GM23338 (cell line): Measurements from ENCODE around the gene NDUFB11. TPM values are rescaled to one million over a fixed set of nuclear protein-coding genes. Genes with fewer than 3 reads are reported as not detected.
"Not testable (repeated sequence)": the region's sequence is repeated elsewhere in the genome, so short reads cannot be mapped to it uniquely, and the experiment has no call there.

Source experiments
- ATAC-seq: fragments of 200-7000 bp; cut with Tn5 transposase; 3 replicates; pipeline ENCODE4 v1.9.1; 2020
- DNase-seq: peaks from one replicate; pipeline ENCODE4 v3.0.0-alpha.2; 2015; ENCODE audit warnings: low spot score
- H2AFZ ChIP-seq: fragments of 200-600 bp; sonication (generic); 2 replicates; pipeline ENCODE4 v1.8.0; 2016; ENCODE audit warnings: antibody characterized with exemption, mild to moderate bottlenecking, moderate library complexity
- H3F3A ChIP-seq: fragments of 200-600 bp; sonication (generic); replicated peaks from 2 replicates; pipeline ENCODE4 v1.8.0; 2017; ENCODE audit warnings: antibody characterized with exemption, mixed run types, low read depth
- H3K27ac ChIP-seq: fragments of 200-600 bp; sonication (generic); 2 replicates; pipeline ENCODE4 v1.6.1; 2016; ENCODE audit warnings: low read depth
- H3K27me3 ChIP-seq: fragments of 200-600 bp; sonication (generic); 2 replicates; pipeline ENCODE4 v1.8.0; 2016; ENCODE audit warnings: mild to moderate bottlenecking, mixed run types, moderate library complexity; ENCODE audit not compliant: insufficient read depth
- H3K36me3 ChIP-seq: fragments of 200-600 bp; sonication (generic); 2 replicates; pipeline ENCODE4 v1.8.0; 2016; ENCODE audit warnings: mild to moderate bottlenecking; ENCODE audit not compliant: insufficient read depth
- H3K4me1 ChIP-seq: fragments of 200-600 bp; sonication (generic); 2 replicates; pipeline ENCODE4 v1.8.0; 2016; ENCODE audit warnings: mild to moderate bottlenecking, moderate library complexity; ENCODE audit not compliant: insufficient read depth
- H3K4me2 ChIP-seq: fragments of 200-600 bp; sonication (generic); 2 replicates; pipeline ENCODE4 v1.7.1; 2017; ENCODE audit warnings: mixed run types
- H3K4me3 ChIP-seq: fragments of 200-600 bp; sonication (generic); 2 replicates; pipeline ENCODE4 v1.6.1; 2016; ENCODE audit warnings: mixed run types
- H3K79me2 ChIP-seq: fragments of 200-600 bp; sonication (generic); replicated peaks from 2 replicates; pipeline ENCODE4 v1.8.0; 2017; ENCODE audit warnings: mild to moderate bottlenecking; ENCODE audit not compliant: insufficient read depth
- H3K9me2 ChIP-seq: fragments of 200-600 bp; sonication (generic); 2 replicates; pipeline ENCODE4 v1.8.0; 2017; ENCODE audit not compliant: insufficient read depth
- H4K20me1 ChIP-seq: fragments of 200-600 bp; sonication (generic); replicated peaks from 2 replicates; pipeline ENCODE4 v1.8.0; 2017; ENCODE audit warnings: mild to moderate bottlenecking; ENCODE audit not compliant: insufficient read depth
- H3K27ac Mint-ChIP-seq: 2 replicates; pipeline ENCODE4 v1.8.0; 2020; ENCODE audit warnings: inconsistent platforms, mild to moderate bottlenecking, moderate library complexity, mixed read lengths
- H3K27me3 Mint-ChIP-seq: 3 replicates; pipeline ENCODE4 v1.8.0; 2022; ENCODE audit warnings: low read depth, mild to moderate bottlenecking, moderate library complexity, mixed read lengths, inconsistent platforms; ENCODE audit not compliant: insufficient read depth, poor library complexity
- H3K36me3 Mint-ChIP-seq: 3 replicates; pipeline ENCODE4 v1.8.0; 2021; ENCODE audit warnings: low read depth, mild to moderate bottlenecking, inconsistent platforms, moderate library complexity, mixed read lengths
- H3K4me1 Mint-ChIP-seq: 3 replicates; pipeline ENCODE4 v1.8.0; 2020; ENCODE audit warnings: mild to moderate bottlenecking, inconsistent platforms, mixed read lengths
- H3K4me3 Mint-ChIP-seq: 3 replicates; pipeline ENCODE4 v1.8.0; 2021; ENCODE audit warnings: moderate library complexity, mild to moderate bottlenecking, inconsistent platforms, mixed read lengths
- H3K9me3 Mint-ChIP-seq: 3 replicates; pipeline ENCODE4 v1.8.0; 2020; ENCODE audit warnings: moderate library complexity, mild to moderate bottlenecking, inconsistent platforms, mixed read lengths
- CREB1 ChIP-seq: fragments of 250-450 bp; sonication (Bioruptor Pico); IDR thresholded peaks from 2 replicates; pipeline ENCODE4 v1.5.0; 2020; ENCODE audit warnings: low read depth, mild to moderate bottlenecking, moderate library complexity
- CTCF ChIP-seq, 2 experiments: fragments of 200-600 bp in 1 of 2; sonication (generic) in 1 of 2; conservative IDR thresholded peaks; 2 replicates each; pipeline versions ENCODE4 v1.5.1 to v1.6.1; 2016 to 2017; ENCODE audit warnings: antibody characterized with exemption in 2 of 2, low read depth in 2 of 2, mild to moderate bottlenecking in 2 of 2, moderate library complexity in 1 of 2
- ETS1 ChIP-seq: IDR thresholded peaks from 2 replicates; pipeline ENCODE4 v1.6.1; 2016; ENCODE audit warnings: antibody characterized with exemption
- ZNF114 ChIP-seq: fragments of 250-450 bp; sonication (Bioruptor Pico); IDR thresholded peaks from 2 replicates; pipeline ENCODE4 v1.5.0; 2020; ENCODE audit warnings: mild to moderate bottlenecking, moderate library complexity
- polyA plus RNA-seq: library from polyadenylated mRNA; unstranded; fragments of >200 nt; fragmentation: Nextera tagmentation; extraction: Ambion mirVana; gene quantifications from 2 replicates; pipeline ENCODE4 v1.2.1, GENCODE V29; 2016
- total RNA-seq: library from RNA; depleted of rRNA; stranded (reverse); fragments of >200 nt; shearing (Covaris generic); gene quantifications from 2 replicates; pipeline ENCODE4 v1.2.3, GENCODE V29; 2014

NDUFB11 gene
- total and polyA plus RNA-seq, 2 experiments from 2014 or later, result 103 to 238 TPM

- Histone ChIP-seq H3F3A (no peaks in the 10 kb centered on the region), H3K4me3 (peak overlapping the region; percentile 60), H3K27ac (no peak overlapping the region), H3K79me2 (no peaks in the 10 kb centered on the region), H3K4me2 (peak overlapping the region; percentile 74), H3K9me2 (no peaks in the 10 kb centered on the region), H3K27me3 (no peaks in the 10 kb centered on the region), H2AFZ (peak overlapping the region; percentile 88; the same call in 1 of the 2 replicates), H3K36me3 (no peaks in the 10 kb centered on the region), H4K20me1 (no peaks in the 10 kb centered on the region), H3K4me1 (no peaks in the 10 kb centered on the region)
- ATAC-seq (peak; percentile 99), DNase-seq (peak; percentile 91)
- peak; percentile 63 for TF ChIP-seq CREB1 (CRISPR knock-in tag)
- no peak for TF ChIP-seq ZNF114
- peak overlapping the region; percentile 97 for H3K4me3 Mint-ChIP-seq
- H3K4me1 Mint-ChIP-seq, result no peaks in the 10 kb centered on the region
- no peaks in the 10 kb centered on the region for H3K9me3 Mint-ChIP-seq
- H3K27me3 Mint-ChIP-seq, result no peaks in the 10 kb centered on the region
- H3K27ac Mint-ChIP-seq, result peak overlapping the region; percentile 90; the same call in 1 of the 2 replicates
- no peaks in the 10 kb centered on the region for H3K36me3 Mint-ChIP-seq
Measured at GRCh38 chrX:47129157-47129898, 15.2 kb downstream of the NDUFB11 start.

DNA sequence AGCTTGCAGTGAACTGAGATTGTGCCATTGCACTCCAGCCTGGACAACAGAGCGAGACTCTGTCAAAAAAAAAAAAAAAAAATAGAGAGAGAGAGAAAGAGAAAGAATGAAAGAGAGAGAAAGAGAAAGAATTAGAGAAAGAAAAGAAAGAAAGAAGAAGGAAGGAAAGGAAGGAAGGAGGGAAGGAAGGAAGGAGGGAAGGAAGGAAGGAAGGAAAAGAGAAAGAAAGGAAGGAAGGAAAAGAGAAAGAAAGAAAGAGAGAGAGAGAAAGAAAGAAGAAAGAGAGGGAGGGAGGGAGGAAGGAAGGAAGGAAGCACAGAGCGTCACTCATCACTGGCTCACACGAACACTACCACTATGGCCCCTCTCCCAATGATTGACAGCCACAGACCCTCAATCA is 20.0 kb downstream of the NDUFB11 start:
- not testable (repeated sequence) for H3K27me3 ChIP-seq, H4K20me1 ChIP-seq, H3K36me3 Mint-ChIP-seq, H3K4me3 Mint-ChIP-seq, H3K4me1 ChIP-seq, H2AFZ ChIP-seq, H3K36me3 ChIP-seq, H3K4me3 ChIP-seq, H3K27ac Mint-ChIP-seq, DNase-seq, H3K79me2 ChIP-seq, H3F3A ChIP-seq, H3K27me3 Mint-ChIP-seq, ATAC-seq, H3K9me2 ChIP-seq, H3K27ac ChIP-seq, H3K9me3 Mint-ChIP-seq, H3K4me1 Mint-ChIP-seq, H3K4me2 ChIP-seq

GRCh38 chrX:47116551-47117110 is 27.9 kb downstream of the NDUFB11 start:
- not testable (repeated sequence) for H3K36me3 ChIP-seq, H3K4me3 Mint-ChIP-seq, H3K27ac ChIP-seq, H3K9me2 ChIP-seq, H3K79me2 ChIP-seq, ATAC-seq, H3K4me1 Mint-ChIP-seq, H2AFZ ChIP-seq, H3K27ac Mint-ChIP-seq, H4K20me1 ChIP-seq, H3F3A ChIP-seq, DNase-seq, H3K4me3 ChIP-seq, H3K4me1 ChIP-seq, H3K36me3 Mint-ChIP-seq, H3K27me3 Mint-ChIP-seq, H3K4me2 ChIP-seq, H3K9me3 Mint-ChIP-seq, H3K27me3 ChIP-seq

DNA sequence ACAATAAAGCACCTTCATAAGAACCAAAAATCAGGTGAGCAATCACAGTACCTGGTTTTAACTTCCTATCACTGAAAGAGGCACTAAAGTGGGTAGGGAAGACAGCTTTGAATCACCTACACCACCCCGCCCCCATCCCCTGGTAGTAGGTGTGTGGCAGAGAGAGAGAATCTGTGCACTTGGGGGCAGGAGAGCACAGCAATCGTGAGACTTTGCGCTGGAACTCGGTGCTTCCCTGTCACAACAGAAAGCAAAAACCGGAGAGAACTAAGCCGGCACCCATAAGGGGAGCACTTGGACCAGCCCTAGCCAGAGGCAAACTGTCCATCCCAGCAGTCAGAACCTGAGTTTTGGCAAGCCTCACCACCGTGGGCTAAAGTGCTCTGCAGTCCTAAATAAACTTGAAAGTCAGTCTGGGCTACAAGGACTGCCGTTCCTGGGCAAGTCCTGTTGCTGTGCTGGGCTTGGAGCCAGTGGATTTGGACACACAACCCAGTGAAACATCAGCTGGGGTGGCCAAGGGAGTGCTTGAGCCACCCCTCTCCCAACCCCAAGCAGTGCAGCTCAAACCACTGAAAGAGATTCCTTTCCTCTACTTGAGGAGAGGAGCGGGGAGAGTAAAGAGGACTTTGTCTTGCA is 32.1 kb downstream of the NDUFB11 start:
- ATAC-seq (peak; percentile 60), DNase-seq (peak; percentile 29)
- H3K4me1 ChIP-seq, result no peaks in the 10 kb centered on the region
- no peaks in the 10 kb centered on the region for H3K4me1 Mint-ChIP-seq
- no peak overlapping the region for H2AFZ ChIP-seq
- no peak overlapping the region for H3K27ac ChIP-seq
- H3K9me2 ChIP-seq, result no peaks in the 10 kb centered on the region
- no peaks in the 10 kb centered on the region for H3K27me3 ChIP-seq
- no peak overlapping the region for H3K4me3 Mint-ChIP-seq
- no peaks in the 10 kb centered on the region for H4K20me1 ChIP-seq
- H3K27me3 Mint-ChIP-seq, result no peaks in the 10 kb centered on the region
- peaks cover 3% of the 10 kb centered on the region; the same call in 2 of the 3 replicates for H3K9me3 Mint-ChIP-seq
- no peaks in the 10 kb centered on the region for H3K36me3 ChIP-seq
- H3K36me3 Mint-ChIP-seq, result 0 out of 3 replicates have a peak, but pooled peaks cover 2% of the 10 kb centered on the region
- no peaks in the 10 kb centered on the region for H3F3A ChIP-seq
- H3K4me2 ChIP-seq, result no peak overlapping the region
- TF ChIP-seq ETS1, result no peak
- TF ChIP-seq CTCF (conservative IDR thresholded peaks at IDR 0.05; ENCODE audit: low read depth in 2 of 2), result peak in 1 of 2 experiments; percentile 46; a peak in 2 of 4 replicates
- no peak overlapping the region for H3K27ac Mint-ChIP-seq
- no peaks in the 10 kb centered on the region for H3K79me2 ChIP-seq
- H3K4me3 ChIP-seq, result no peak overlapping the region
